ENCODE results near the gene CERS3.

GRCh38 chr15:100531823-100532327 lies 3.1 kb upstream of the CERS3 start:
- TF ChIP-seq CTCF (IDR thresholded peaks at IDR 0.05; ENCODE audit: insufficient read depth, low read length) (no peak), POLR2AphosphoS5 (IDR thresholded peaks at IDR 0.05; ENCODE audit: low read depth) (no peak), REST (IDR thresholded peaks at IDR 0.05; ENCODE audit: insufficient replicate concordance, low read depth) (no peak), SPI1 (IDR thresholded peaks at IDR 0.05; ENCODE audit: borderline replicate concordance, low read depth) (no peak)

Data from HL-60 (cell line).